ENCODE measurements around the gene GCNA.
"Not testable (repeated sequence)": the region's sequence is repeated elsewhere in the genome, so short reads cannot be mapped to it uniquely, and the experiment has no call there.

GCNA gene

GRCh38 chrX:71559773-71560172, 18.5 kb upstream of the GCNA start:
- DNase-seq (ENCODE audit: low read depth in 2 of 2), result not testable (repeated sequence)

DNA sequence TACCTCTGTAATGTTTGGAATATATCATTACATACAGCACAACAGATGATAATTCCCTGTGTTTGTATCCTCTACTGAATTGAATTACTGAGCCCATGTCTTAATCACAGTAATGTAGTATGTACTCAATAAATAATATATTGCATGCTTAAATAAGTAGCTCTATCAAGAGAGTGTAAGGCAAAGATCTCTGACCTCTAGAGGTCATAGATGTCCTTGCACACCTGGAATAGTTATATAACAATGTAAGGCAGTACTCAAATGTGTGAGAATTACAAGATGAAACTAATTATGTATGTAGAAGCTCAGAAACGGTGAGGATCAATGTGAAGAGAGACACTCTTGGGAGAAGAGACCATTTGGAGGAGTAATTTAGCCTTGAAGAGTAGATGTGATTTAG, 14.3 kb upstream of the GCNA start:
- DNase-seq (ENCODE audit: low read depth in 2 of 2), result no peak

GRCh38 chrX:71565474-71566041, 12.7 kb upstream of the GCNA start:
- DNase-seq (ENCODE audit: low read depth in 2 of 2), result no peak

GRCh38 chrX:71571390-71571789, 6.8 kb upstream of the GCNA start:
- not testable (repeated sequence) for DNase-seq (ENCODE audit: low read depth in 2 of 2)

DNA sequence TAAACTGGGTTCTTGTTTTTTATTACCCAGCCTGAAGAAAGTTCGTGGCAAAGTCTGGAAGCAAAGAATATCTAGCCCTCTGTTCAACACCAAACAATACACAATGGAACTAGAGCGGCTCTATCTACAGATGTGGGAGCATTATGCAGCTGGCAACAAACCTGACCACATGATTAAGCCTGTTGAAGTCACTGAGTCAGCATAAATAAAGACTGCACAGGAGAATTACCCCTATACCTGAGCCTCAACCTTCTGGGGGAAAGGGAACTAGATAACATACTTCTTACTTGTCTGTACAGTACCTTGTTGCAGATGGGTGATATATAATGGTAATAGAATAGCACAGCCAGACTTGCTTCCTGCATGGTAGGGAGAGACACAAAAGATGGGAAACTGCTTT, 4.6 kb upstream of the GCNA start:
- DNase-seq (ENCODE audit: low read depth in 2 of 2), result no peak

DNA sequence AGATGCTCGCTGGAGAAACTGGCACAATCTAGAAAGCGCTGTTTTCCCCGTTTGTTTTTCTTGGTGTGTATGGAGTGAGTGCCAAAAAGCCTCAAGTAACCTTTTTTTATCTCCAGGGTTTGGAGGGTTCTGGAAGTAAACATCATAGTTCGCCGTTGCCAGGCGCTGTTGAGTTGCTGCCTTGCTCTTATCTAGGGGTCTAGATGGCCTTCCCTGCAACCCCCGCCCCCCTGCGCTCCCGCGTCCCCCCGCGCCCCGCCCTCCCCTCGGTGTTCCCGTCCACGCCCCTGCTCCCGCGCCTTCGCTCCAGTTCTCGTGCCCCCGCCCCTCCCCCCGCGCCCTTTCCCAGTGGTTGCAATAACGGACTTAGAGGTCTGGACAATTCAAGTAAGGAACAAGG, 555 bp upstream of the GCNA start:
- DNase-seq (ENCODE audit: low read depth in 2 of 2), result no peak

DNA sequence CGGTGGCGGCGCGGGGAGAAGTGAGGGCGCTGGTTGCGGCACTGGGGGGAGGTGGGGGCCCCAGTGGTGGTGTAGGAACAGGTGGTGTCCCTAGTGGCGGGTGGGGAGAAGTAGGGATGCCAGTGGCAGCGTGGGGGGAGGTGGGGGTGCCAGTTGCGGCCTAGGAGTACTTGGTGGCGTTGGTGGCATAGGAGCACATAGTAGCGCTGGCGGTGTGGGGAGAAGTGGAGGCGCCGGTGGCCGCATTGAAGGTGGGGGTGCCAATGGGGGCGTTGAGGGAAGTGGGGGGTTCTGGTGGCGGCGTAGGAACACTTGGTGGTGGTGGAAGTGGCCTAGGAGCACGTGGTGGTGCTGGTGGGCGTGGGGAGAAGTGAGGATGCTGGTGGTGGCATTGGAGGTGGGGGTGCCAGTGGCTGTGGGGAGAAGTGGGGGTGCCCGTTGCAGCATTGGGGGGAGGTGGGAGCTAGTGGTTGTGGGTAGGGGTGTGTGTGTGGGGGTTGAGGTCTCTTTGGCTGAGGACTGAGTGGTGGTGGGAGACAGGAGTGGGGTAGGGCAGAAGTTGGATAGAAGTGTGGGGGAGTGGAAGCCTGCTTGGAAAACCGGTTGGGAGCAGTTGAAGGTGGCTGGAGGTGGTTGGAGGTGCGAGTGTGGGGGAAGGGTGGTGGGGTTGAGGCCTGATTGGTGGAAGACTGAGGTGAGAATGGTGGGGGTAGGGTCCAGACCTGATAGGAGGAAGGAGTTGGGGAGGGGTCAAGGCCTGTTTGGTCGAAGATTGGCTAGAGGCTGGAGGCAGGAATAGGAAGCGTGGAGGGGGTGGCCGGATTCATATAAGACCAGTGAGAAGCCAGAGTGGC, 1.1 kb downstream of the GCNA start:
- no peak for DNase-seq (ENCODE audit: low read depth in 2 of 2)

- no peak for DNase-seq (ENCODE audit: low read depth in 2 of 2)
These were observed 1.7 kb downstream of the GCNA start for GRCh38 chrX:71579990-71580380.

GRCh38 chrX:71581210-71581609, 3.0 kb downstream of the GCNA start:
- DNase-seq (ENCODE audit: low read depth in 2 of 2), result no peak

- DNase-seq (ENCODE audit: low read depth in 2 of 2), result no peak
These were observed 8.7 kb downstream of the GCNA start for GRCh38 chrX:71586929-71587328.

DNA sequence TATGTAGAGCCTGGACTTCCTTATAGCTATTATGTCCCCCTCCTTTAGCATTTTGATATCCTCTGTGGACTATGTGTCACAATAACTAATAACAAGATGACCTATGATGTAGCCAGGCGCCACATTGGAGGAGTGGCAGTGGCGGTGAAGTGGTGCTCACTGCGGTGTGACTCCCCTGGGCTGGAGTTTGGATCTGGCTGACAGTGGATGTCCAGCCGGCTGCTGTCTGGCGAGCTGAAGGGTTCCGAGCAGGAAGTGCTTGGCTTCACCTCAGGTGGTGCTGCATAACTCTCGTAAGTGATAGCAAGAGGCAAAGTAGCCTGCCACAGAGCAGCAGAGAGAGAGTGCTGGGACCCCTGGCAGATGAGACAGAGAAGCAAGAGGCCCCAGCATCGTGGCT, 15.0 kb downstream of the GCNA start:
- not testable (repeated sequence) for DNase-seq (ENCODE audit: low read depth in 2 of 2)

DNA sequence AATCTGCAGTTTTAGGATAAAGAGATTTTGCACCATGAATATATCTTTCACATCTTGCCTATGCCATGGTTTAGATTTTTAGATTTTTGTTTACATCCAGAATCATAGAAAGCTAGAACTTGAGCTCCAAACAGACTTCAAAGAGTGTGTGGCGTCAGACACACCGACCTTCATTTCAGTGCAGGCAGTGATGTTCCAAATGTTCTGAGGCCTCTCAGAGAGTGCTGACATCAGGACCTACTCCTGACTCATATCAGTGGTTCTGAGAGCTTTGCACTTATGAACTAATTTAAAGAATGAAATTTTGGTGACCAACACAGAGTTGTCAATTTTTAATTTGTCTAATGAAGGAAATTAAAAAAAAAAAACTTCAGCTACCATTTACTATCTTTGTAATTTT, 21.7 kb downstream of the GCNA start:
- no peak for DNase-seq (ENCODE audit: low read depth in 2 of 2)

DNA sequence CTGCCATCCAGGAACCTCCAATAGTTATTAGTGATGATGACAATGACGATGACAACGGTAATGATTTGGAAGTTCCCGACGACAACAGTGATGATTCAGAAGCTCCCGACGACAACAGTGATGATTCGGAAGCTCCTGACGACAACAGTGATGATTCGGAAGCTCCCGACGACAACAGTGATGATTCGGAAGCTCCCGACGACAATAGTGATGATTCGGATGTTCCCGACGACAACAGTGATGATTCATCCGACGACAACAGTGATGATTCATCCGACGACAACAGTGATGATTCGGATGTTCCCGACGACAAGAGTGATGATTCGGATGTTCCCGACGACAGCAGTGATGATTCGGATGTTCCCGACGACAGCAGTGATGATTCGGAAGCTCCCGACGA, 25.4 kb downstream of the GCNA start:
- no peak for DNase-seq (ENCODE audit: low read depth in 2 of 2)

- no peak for DNase-seq (ENCODE audit: low read depth in 2 of 2)
These were observed 25.9 kb downstream of the GCNA start for GRCh38 chrX:71604141-71604540.

- DNase-seq (ENCODE audit: low read depth in 2 of 2), result no peak
These were observed 26.7 kb downstream of the GCNA start for GRCh38 chrX:71604796-71605568.

GRCh38 chrX:71606536-71607216, 28.4 kb downstream of the GCNA start:
- DNase-seq (ENCODE audit: low read depth in 2 of 2), result no peak

- DNase-seq (ENCODE audit: low read depth in 2 of 2), result no peak
These were observed 29.3 kb downstream of the GCNA start for GRCh38 chrX:71607488-71607887.

GRCh38 chrX:71609095-71609750, 31.0 kb downstream of the GCNA start:
- no peak for DNase-seq (ENCODE audit: low read depth in 2 of 2)

DNA sequence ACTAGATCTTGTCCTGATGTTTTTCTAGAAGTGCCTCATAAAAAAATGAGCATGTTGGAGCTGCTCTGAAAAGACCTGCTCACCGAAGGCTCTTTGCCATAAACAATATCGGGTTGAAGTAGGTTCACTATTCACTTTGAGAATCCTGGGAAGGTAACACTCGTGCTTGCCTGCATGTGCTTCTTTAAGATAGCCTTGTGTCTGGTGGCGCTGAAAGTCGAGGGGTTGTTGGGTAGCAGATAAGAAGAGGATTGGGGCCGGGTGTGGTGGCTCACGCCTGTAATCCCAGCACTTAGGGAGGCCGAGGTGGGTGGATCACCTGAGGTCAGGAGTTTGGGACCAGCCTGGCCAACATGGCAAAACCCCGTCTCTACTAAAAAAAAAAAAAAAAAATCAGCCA, 33.5 kb downstream of the GCNA start:
- not testable (repeated sequence) for DNase-seq (ENCODE audit: low read depth in 2 of 2)

GRCh38 chrX:71612256-71612655, 34.0 kb downstream of the GCNA start:
- no peak for DNase-seq (ENCODE audit: low read depth in 2 of 2)

DNA sequence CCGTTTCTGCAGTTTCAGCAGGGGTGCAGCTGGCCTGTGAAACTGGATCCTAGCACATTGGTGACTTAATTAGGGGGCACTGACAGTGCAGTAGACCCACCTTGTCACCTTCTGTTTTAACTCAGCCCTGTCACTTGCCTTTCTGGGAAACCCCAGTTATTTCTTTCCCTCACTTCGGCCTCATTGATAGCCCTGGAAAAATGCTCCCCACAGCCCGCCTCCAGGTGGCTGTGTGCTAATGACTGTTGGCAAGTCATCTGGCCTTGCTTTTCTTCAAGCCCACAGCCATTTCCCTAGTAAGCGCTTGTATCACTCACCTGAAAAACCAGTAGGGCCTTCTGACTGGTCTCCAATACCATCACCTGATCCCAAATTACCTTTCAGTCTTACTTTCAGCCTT, 36.8 kb downstream of the GCNA start:
- no peak for DNase-seq (ENCODE audit: low read depth in 2 of 2)

- no peak for DNase-seq (ENCODE audit: low read depth in 2 of 2)
These were observed 37.7 kb downstream of the GCNA start for GRCh38 chrX:71615954-71616353.
